ENCODE measurements around the gene ITPRID2.

Gene ITPRID2

GRCh38 chr2:181891258-181891965, at the start of gene ITPRID2:
TSS of gene ITPRID2 (plus strand) at chr2:181891730. CDS start at chr2:181892067, 337 bp downstream.
- peak; percentile 18 to 48 for DNase-seq (ENCODE audit: low read depth in 1 of 2, low spot score in 1 of 2)

GRCh38 chr2:181844551-181845290, 46.8 kb upstream of the ITPRID2 start:
- DNase-seq (ENCODE audit: low read depth in 1 of 2, low spot score in 1 of 2), result no peak

- DNase-seq (ENCODE audit: low read depth in 1 of 2, low spot score in 1 of 2), result no peak
Observed at GRCh38 chr2:181846399-181847197, 44.9 kb upstream of the ITPRID2 start.

- DNase-seq (ENCODE audit: low read depth in 1 of 2, low spot score in 1 of 2), result no peak
Observed at GRCh38 chr2:181847198-181847556, 44.4 kb upstream of the ITPRID2 start.

GRCh38 chr2:181847702-181848101, 43.8 kb upstream of the ITPRID2 start:
- DNase-seq (ENCODE audit: low read depth in 1 of 2, low spot score in 1 of 2), result no peak

- no peak for DNase-seq (ENCODE audit: low read depth in 1 of 2, low spot score in 1 of 2)
Observed at GRCh38 chr2:181848261-181848886, 43.2 kb upstream of the ITPRID2 start.

GRCh38 chr2:181849601-181850000, 41.9 kb upstream of the ITPRID2 start:
- DNase-seq (ENCODE audit: low read depth in 1 of 2, low spot score in 1 of 2), result no peak

- DNase-seq (ENCODE audit: low read depth in 1 of 2, low spot score in 1 of 2), result no peak
Observed at GRCh38 chr2:181850936-181851560, 40.5 kb upstream of the ITPRID2 start.

GRCh38 chr2:181851726-181852125, 39.8 kb upstream of the ITPRID2 start:
- no peak for DNase-seq (ENCODE audit: low read depth in 1 of 2, low spot score in 1 of 2)

GRCh38 chr2:181853696-181854095, 37.8 kb upstream of the ITPRID2 start:
- DNase-seq (ENCODE audit: low read depth in 1 of 2, low spot score in 1 of 2), result no peak

GRCh38 chr2:181857483-181857882, 34.0 kb upstream of the ITPRID2 start:
- no peak for DNase-seq (ENCODE audit: low read depth in 1 of 2, low spot score in 1 of 2)

- no peak for DNase-seq (ENCODE audit: low read depth in 1 of 2, low spot score in 1 of 2)
Observed at GRCh38 chr2:181858600-181858999, 32.9 kb upstream of the ITPRID2 start.

GRCh38 chr2:181859123-181859522, 32.4 kb upstream of the ITPRID2 start:
- DNase-seq (ENCODE audit: low read depth in 1 of 2, low spot score in 1 of 2), result no peak

GRCh38 chr2:181859803-181860202, 31.7 kb upstream of the ITPRID2 start:
- DNase-seq (ENCODE audit: low read depth in 1 of 2, low spot score in 1 of 2), result no peak

- DNase-seq (ENCODE audit: low read depth in 1 of 2, low spot score in 1 of 2), result no peak
Observed at GRCh38 chr2:181861379-181861778, 30.2 kb upstream of the ITPRID2 start.

GRCh38 chr2:181862583-181863281, 28.8 kb upstream of the ITPRID2 start:
- no peak for DNase-seq (ENCODE audit: low read depth in 1 of 2, low spot score in 1 of 2)

- no peak for DNase-seq (ENCODE audit: low read depth in 1 of 2, low spot score in 1 of 2)
Observed at GRCh38 chr2:181872178-181872577, 19.4 kb upstream of the ITPRID2 start.

- DNase-seq (ENCODE audit: low read depth in 1 of 2, low spot score in 1 of 2), result no peak
Observed at GRCh38 chr2:181876614-181877063, 14.9 kb upstream of the ITPRID2 start.

- no peak for DNase-seq (ENCODE audit: low read depth in 1 of 2, low spot score in 1 of 2)
Observed at GRCh38 chr2:181877181-181877664, 14.3 kb upstream of the ITPRID2 start.

- no peak for DNase-seq (ENCODE audit: low read depth in 1 of 2, low spot score in 1 of 2)
Observed at GRCh38 chr2:181878448-181878847, 13.1 kb upstream of the ITPRID2 start.

Measured in activated T-helper 1 cell treated with anti-CD3 and anti-CD28 coated beads, Interleukin-2, amount 50 U/mL, for 16 hours (primary cell).